Measurements from ENCODE around the gene TTC9C.
"Not testable (repeated sequence)": the region's sequence is repeated elsewhere in the genome, so short reads cannot be mapped to it uniquely, and the experiment has no call there.

Gene TTC9C

GRCh38 chr11:62728171-62728988, at the start of gene TTC9C:
Gene TTC9C, plus strand, starts transcription at chr11:62728486. Its CDS starts 363 bp downstream, at chr11:62728849.
- peak; percentile 82 for DNase-seq

GRCh38 chr11:62678770-62679696, 49.3 kb upstream of the TTC9C start, which contains the start of gene UBXN1:
Gene UBXN1, minus strand, starts transcription at chr11:62679073. Its CDS starts 150 bp downstream, at chr11:62678923.
- peak; percentile 85 for DNase-seq

GRCh38 chr11:62680825-62681240, 47.5 kb upstream of the TTC9C start:
- DNase-seq = no peak

GRCh38 chr11:62682518-62682917, 45.8 kb upstream of the TTC9C start:
- no peak for DNase-seq

- no peak for DNase-seq
Observed at GRCh38 chr11:62687508-62688396, 40.5 kb upstream of the TTC9C start.

GRCh38 chr11:62688491-62688890, 39.8 kb upstream of the TTC9C start:
- DNase-seq = no peak

- no peak for DNase-seq
Observed at GRCh38 chr11:62689421-62690183, 38.7 kb upstream of the TTC9C start, which contains the start of gene LRRN4CL. Gene LRRN4CL, minus strand, starts transcription at chr11:62689530. Its CDS starts 1,022 bp downstream, at chr11:62688508.

- not testable (repeated sequence) for DNase-seq
Observed at GRCh38 chr11:62693624-62694023, 34.7 kb upstream of the TTC9C start.

GRCh38 chr11:62694455-62695167, 33.7 kb upstream of the TTC9C start:
- peak; percentile 74 for DNase-seq

GRCh38 chr11:62702246-62702645, 26.0 kb upstream of the TTC9C start:
- no peak for DNase-seq

- not testable (repeated sequence) for DNase-seq
Observed at GRCh38 chr11:62703921-62704320, 24.4 kb upstream of the TTC9C start.

GRCh38 chr11:62705413-62705812, 22.9 kb upstream of the TTC9C start:
- no peak for DNase-seq

- peak; percentile 95 for DNase-seq
Observed at GRCh38 chr11:62705880-62706849, 22.1 kb upstream of the TTC9C start.

- DNase-seq = no peak
Observed at GRCh38 chr11:62706850-62707247, 21.4 kb upstream of the TTC9C start.

GRCh38 chr11:62707277-62707861, 20.9 kb upstream of the TTC9C start, which contains the start of the genes BSCL2 and GNG3:
Gene BSCL2, minus strand, starts transcription at chr11:62707424. Its CDS starts 229 bp downstream, at chr11:62707195.
Gene GNG3, plus strand, starts transcription at chr11:62707676. Its CDS starts 620 bp downstream, at chr11:62708296.
- DNase-seq = no peak

GRCh38 chr11:62708392-62708791, 19.9 kb upstream of the TTC9C start:
- DNase-seq = no peak

GRCh38 chr11:62708793-62709192, 19.5 kb upstream of the TTC9C start:
- peak; percentile 53 for DNase-seq

GRCh38 chr11:62709247-62710000, 18.9 kb upstream of the TTC9C start:
- peak; percentile 93 for DNase-seq

All from stimulated activated CD4-positive, alpha-beta T cell treated with anti-CD3 and anti-CD28 coated beads, Interleukin-4, amount 100 ng/mL, for 1 hour (primary cell).